ENCODE results near the gene FILIP1L. TPM values are rescaled to one million over a fixed set of nuclear protein-coding genes. Genes with fewer than 3 reads are reported as not detected.
A peak's percentile ranks its signal among the peaks of the same experiment; 100 is the strongest.

The FILIP1L gene
- total RNA-seq, 3 donors from 2014 or later, result 19.8 to 23.7 (median 23.3) TPM

GRCh38 chr3:99909714-99910495, 204.4 kb downstream of the FILIP1L start:
- no peaks in the 10 kb centered on the region for H3K36me3 ChIP-seq
- H3K9me3 ChIP-seq, result no peaks in the 10 kb centered on the region
- no peak overlapping the region for H3K4me3 ChIP-seq
- no peak for DNase-seq (ENCODE audit: low spot score in 2 of 2)
- H3K4me1 ChIP-seq, result no peaks in the 10 kb centered on the region
- intact Hi-C loops (cut with DNase I; ENCODE audit: low total_unique reads), result no loop called here
- H3K27me3 ChIP-seq, result no peaks in the 10 kb centered on the region
- peak overlapping the region in 1 of 2 donors; percentile 53 for H3K27ac ChIP-seq
- no peak for TF ChIP-seq CTCF (IDR thresholded peaks at IDR 0.05)
- no peak for TF ChIP-seq POLR2A (IDR thresholded peaks at IDR 0.05)
- no peak for TF ChIP-seq POLR2AphosphoS5 (IDR thresholded peaks at IDR 0.05)

GRCh38 chr3:99907959-99908544, 206.2 kb downstream of the FILIP1L start:
- DNase-seq (ENCODE audit: low spot score in 2 of 2), result no peak
- no peak for TF ChIP-seq POLR2AphosphoS5 (IDR thresholded peaks at IDR 0.05)
- no peak for TF ChIP-seq CTCF (IDR thresholded peaks at IDR 0.05)
- no peak for TF ChIP-seq POLR2A (IDR thresholded peaks at IDR 0.05)
- Histone ChIP-seq H3K4me1 (no peaks in the 10 kb centered on the region), H3K27me3 (no peaks in the 10 kb centered on the region), H3K4me3 (no peak overlapping the region), H3K36me3 (no peaks in the 10 kb centered on the region), H3K27ac (no peak overlapping the region), H3K9me3 (no peaks in the 10 kb centered on the region)
- intact Hi-C loops (cut with DNase I; ENCODE audit: low total_unique reads), result no loop called here

- Histone ChIP-seq H3K36me3 (no peaks in the 10 kb centered on the region), H3K4me3 (no peak overlapping the region), H3K9me3 (no peaks in the 10 kb centered on the region), H3K27ac (peak overlapping the region; percentile 30 to 71), H3K27me3 (no peaks in the 10 kb centered on the region), H3K4me1 (no peaks in the 10 kb centered on the region)
- no peak for DNase-seq (ENCODE audit: low spot score in 2 of 2)
- intact Hi-C loops (cut with DNase I; ENCODE audit: low total_unique reads), result no loop called here
- TF ChIP-seq POLR2A (IDR thresholded peaks at IDR 0.05), result no peak
- TF ChIP-seq CTCF (IDR thresholded peaks at IDR 0.05), result no peak
- no peak for TF ChIP-seq POLR2AphosphoS5 (IDR thresholded peaks at IDR 0.05)
These were observed 210.4 kb downstream of the FILIP1L start for GRCh38 chr3:99903869-99904268.

GRCh38 chr3:99902091-99902490, 212.2 kb downstream of the FILIP1L start:
- TF ChIP-seq POLR2A (IDR thresholded peaks at IDR 0.05) (no peak), CTCF (IDR thresholded peaks at IDR 0.05) (no peak), POLR2AphosphoS5 (IDR thresholded peaks at IDR 0.05) (no peak)
- DNase-seq (ENCODE audit: low spot score in 2 of 2), result no peak
- H3K9me3 ChIP-seq, result no peaks in the 10 kb centered on the region
- no peaks in the 10 kb centered on the region for H3K4me1 ChIP-seq
- H3K27me3 ChIP-seq, result no peaks in the 10 kb centered on the region
- H3K27ac ChIP-seq, result no peak overlapping the region
- H3K4me3 ChIP-seq, result no peak overlapping the region
- H3K36me3 ChIP-seq, result no peaks in the 10 kb centered on the region
- intact Hi-C loops (cut with DNase I; ENCODE audit: low total_unique reads), result no loop called here

GRCh38 chr3:99901200-99901926, 212.9 kb downstream of the FILIP1L start:
- DNase-seq (ENCODE audit: low spot score in 2 of 2), result no peak
- H3K27ac ChIP-seq, result peak overlapping the region; percentile 33 to 73
- no peak for TF ChIP-seq POLR2AphosphoS5 (IDR thresholded peaks at IDR 0.05)
- no peak for TF ChIP-seq CTCF (IDR thresholded peaks at IDR 0.05)
- no peak for TF ChIP-seq POLR2A (IDR thresholded peaks at IDR 0.05)
- H3K9me3 ChIP-seq, result no peaks in the 10 kb centered on the region
- no peaks in the 10 kb centered on the region for H3K36me3 ChIP-seq
- H3K4me1 ChIP-seq, result no peaks in the 10 kb centered on the region
- H3K4me3 ChIP-seq, result peak overlapping the region in 1 of 3 donors; percentile 29
- H3K27me3 ChIP-seq, result no peaks in the 10 kb centered on the region
- intact Hi-C loops (cut with DNase I; ENCODE audit: low total_unique reads), result no loop called here

Data from breast epithelium (tissue), 4 donors.